ENCODE data around the gene ITPKA.

ITPKA gene

DNA sequence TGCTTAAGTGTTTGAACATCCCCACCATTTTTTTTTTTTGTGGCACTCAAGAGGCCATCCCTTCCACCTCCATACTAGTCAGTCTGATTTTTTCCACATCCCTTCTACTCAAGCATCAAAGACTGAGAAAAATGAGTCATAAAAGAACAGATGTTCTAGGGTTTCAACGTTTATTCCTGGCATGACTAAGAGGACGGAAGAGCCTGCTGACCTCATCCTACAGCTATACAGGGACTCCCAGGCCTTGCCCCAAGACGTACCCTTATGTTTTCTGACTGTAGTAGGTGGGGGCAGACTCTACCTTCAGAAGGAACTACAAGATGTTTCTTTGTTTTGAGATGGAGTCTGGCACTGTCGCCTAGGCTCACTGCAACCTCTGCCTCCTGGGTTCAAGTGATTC, 3.3 kb upstream of the ITPKA start:
- no peak for DNase-seq (ENCODE audit: low spot score)

DNA sequence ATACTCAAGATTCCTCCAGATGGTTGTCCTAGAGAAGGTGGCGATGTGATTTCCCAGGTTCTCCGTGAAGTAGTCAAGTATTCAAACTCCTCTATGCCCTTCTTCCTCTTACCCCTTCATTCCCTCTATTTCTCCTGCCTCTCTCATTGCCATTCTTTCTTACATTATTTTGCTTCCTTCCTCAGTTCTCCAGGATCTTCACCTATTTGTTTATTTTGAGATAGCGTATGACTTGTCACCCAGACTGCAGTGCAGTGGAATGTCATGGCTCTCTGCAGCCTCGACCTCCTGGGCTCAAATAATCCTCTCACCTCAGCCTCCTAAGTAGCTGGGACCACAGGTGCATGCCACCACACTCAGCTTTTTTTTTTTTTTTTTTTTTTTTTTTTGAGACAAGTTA, 1.8 kb upstream of the ITPKA start:
- DNase-seq (ENCODE audit: low spot score): no peak

DNA sequence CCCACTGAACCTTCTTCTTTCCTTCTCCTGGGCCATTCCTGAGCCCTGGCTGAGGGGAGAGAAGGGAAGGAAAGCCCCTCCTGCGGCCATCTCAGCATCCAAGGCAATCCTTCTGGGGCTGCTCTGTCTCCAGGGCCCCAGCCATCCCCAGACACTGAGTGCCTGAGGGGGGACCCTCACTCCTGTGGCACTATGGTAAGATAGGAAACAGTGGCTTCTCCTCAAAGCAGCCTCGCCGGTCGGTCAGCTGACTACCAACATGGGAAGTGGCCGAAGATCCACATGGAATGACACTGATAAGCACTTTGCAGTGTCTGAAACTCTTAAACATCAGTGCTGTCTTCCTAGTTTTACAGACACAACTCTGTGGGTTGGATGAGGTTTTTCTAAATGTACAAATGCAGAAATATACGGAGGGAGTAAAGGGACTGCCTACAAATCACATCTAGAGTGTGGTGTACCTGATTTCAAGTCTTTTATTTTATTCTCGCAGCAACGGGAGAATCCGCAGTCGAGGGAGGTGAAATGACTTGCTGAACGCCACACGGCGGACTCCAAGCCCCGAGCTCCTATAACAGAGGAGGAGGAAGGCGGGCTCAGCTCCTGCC, 973 bp upstream of the ITPKA start:
- no peak for DNase-seq (ENCODE audit: low spot score)

DNA sequence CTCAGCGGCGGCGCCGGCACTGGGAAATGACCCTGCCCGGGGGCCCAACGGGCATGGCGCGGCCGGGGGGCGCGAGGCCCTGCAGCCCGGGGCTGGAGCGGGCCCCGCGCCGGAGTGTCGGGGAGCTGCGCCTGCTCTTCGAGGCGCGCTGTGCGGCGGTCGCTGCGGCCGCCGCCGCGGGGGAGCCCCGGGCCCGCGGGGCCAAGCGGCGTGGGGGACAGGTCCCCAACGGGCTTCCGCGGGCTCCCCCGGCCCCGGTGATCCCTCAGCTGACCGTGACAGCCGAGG, 172 bp downstream of the ITPKA start:
- no peak for DNase-seq (ENCODE audit: low spot score)

DNA sequence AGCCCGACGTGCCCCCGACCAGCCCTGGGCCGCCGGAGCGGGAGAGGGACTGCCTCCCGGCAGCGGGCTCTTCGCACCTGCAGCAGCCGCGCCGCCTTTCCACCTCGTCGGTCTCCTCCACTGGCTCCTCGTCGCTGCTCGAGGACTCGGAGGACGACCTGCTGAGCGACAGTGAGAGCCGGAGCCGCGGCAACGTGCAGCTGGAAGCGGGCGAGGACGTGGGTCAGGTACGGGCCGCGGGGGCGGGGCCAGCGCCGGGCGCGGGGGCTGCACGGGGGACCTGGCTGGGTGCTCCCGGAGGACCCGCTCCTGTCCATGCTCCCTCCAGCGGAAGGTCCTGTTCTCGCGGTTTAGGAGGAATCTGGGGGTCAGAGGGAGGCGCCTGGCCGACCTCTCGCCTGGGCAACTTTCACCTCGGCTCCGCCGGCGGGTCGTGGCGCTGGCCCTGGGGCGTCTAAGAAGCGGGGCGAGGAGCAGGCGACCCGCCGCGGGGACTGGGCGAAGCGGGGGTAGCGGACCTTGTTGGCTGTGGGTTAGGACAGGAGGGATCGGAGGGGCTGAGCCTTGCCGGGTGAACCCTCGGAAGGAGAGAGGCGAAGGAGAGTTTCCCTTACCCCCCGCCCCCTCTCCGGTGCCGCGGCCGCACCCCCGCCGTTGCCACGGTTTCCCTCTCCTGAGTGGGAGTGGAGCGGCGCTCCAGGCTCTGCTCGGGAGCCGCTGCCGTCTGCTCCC, 682 bp downstream of the ITPKA start:
- DNase-seq (ENCODE audit: low spot score): peak; percentile 79

DNA sequence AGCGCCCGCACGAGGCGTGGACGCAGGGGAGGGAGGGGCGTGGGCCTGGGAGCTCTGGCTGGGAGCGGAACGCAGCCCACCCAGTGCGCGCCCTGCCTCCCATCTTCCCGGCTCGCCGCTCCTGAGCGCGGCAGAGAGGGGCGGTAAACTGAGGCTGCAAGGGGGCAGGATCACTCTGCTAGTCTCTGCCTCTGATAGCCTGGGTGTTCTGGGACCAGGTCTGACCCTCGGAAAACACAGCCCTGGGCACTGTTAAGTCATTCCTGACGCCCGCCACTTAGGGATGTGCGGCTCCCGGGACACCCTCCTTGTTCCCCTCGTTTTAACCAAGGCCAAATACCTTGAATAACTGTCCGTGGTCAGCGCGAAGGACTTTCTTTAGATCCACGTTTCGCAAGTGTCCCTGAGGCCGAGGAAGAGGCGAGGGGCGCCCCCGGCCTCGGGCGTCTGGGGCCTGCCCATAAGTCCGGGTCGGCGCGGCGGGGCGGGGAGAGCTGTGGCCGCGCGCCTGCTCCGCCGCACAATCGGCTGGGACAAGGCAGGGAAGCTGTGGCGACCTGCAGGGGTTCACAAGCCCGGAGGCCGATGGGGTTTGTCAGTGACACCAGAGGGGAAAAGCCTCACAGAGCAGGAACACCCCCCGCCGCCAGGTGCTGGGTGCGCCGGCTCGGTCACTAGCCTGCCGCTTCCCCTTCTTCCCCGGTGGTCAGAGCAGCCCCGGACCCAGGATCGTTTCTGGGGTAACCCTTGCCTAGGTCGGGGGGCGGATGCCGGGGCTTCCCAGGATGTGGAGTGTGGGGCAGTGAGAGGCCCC, 1.5 kb downstream of the ITPKA start:
- no peak for DNase-seq (ENCODE audit: low spot score)

DNA sequence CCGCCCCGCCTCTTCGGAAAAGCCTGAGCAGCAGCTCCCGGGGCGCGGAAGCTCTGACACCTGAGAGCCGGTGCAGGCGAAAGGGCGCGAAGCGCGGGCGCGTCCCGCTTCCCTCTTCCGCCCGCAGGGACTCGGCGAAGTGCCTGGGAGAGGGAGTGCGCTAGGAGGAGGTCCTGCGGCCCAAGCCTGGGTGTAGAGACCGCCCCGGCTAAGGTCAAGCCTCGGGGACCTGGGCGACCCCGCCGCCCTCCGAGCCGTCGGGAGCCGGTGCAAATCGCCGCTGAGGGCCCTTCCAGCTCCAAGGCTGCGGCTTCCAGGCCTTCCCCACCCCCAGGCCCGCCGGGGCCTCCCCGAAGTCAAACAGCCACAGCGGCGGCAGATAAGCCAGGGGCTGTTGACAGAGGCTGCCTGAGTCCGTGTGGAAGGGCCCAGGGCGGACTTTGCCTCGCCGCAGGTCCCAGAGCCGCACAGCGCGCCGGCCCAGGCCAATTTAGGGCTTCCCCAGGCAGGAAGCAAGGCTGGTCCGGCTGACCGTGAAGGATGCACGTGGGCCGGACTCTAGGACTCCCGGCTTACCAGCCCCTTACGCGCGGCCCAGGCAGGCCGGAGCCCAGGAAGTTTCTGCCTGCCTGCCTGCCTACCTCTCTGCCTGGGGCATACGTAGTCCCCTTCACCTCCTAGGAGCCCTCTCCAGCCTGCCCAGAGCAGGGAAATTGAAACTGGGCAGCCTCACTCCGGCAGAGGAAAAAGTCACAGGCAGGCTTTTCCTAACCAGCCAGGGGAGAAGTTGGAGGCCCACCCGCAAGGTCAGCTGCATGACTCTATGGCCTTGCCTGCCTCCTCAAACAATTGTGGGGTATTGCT, 2.3 kb downstream of the ITPKA start:
- DNase-seq (ENCODE audit: low spot score): no peak

DNA sequence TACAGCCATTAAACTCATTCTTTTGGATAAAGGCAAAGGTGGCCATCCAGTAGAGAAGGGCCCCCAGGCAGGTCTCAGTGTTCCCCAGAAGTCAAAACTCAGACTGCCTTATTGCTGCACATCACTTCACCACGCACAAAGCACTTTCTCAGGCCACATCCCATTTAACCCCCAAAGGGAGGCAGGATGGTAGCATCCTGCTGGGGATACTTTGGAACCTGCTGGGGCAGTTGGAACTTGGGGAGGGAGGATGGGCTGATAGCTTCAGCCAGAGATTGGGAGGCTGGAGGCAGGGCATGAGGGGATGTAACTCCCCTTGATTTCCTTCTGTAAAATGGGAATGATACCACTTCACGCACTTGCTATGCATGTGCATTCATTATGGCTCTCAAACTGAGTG, 5.0 kb downstream of the ITPKA start:
- no peak for DNase-seq (ENCODE audit: low spot score)

DNA sequence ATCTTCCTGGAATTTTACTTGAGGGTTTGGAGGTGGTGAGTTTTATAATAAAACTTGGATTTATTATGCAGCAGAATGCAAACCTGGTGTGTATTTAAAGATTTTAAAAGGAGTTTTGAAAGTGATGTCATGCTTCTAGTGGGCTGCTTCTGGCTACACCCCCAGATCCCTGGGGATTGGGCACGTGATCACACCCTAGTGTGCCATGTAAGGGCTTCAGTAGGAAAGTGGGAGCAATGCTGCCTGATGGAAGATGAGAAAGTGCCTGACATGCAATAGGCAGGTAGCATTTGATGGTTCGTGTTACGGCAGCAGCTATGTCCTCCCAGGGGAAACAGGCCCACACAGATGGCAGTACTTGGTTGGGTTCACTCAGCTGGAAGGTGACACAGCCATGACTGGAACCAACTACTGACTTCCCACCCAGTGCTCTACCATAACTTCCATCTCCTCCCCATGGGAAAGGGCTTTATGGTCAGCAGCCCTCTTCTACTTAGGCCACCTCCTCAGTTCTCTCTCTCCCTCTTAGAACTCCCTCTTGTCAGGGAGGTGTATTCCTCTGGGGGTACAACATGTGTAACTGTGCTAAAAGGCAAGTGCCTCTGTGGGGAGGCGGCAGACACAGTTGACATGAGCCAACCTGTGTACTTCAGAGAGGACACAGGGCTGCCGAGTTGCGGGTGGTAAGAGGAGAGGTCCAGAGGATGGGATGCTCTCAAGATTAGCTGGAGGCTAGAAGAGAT, 5.6 kb downstream of the ITPKA start:
- no peak for DNase-seq (ENCODE audit: low spot score)

DNA sequence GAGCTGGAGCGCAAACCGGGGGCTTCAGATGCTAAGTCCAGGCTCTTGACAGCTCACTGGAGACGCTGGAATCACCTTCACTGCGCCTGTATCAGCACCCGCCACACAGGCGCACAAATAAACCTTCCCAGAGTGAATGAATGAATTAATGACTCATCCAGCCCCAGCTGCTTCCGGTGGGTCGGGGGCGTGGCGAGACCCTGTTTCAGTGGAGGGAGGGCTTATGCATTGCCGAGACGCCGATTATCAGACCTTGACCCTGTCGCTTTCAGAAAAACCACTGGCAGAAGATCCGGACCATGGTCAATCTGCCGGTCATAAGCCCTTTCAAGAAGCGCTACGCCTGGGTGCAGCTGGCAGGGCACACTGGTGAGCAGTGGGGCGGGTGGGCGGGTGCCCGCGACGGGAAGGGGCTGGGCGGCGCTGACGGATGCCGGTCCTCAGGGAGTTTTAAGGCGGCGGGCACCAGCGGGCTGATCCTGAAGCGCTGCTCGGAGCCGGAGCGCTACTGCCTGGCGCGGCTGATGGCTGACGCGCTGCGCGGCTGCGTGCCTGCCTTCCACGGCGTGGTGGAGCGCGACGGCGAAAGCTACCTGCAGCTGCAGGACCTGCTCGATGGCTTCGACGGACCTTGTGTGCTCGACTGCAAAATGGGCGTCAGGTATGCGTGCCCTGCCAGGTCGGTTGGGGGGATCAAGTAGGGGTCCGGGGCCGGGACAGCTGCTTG, 7.7 kb downstream of the ITPKA start:
- DNase-seq (ENCODE audit: low spot score): peak; percentile 86

DNA sequence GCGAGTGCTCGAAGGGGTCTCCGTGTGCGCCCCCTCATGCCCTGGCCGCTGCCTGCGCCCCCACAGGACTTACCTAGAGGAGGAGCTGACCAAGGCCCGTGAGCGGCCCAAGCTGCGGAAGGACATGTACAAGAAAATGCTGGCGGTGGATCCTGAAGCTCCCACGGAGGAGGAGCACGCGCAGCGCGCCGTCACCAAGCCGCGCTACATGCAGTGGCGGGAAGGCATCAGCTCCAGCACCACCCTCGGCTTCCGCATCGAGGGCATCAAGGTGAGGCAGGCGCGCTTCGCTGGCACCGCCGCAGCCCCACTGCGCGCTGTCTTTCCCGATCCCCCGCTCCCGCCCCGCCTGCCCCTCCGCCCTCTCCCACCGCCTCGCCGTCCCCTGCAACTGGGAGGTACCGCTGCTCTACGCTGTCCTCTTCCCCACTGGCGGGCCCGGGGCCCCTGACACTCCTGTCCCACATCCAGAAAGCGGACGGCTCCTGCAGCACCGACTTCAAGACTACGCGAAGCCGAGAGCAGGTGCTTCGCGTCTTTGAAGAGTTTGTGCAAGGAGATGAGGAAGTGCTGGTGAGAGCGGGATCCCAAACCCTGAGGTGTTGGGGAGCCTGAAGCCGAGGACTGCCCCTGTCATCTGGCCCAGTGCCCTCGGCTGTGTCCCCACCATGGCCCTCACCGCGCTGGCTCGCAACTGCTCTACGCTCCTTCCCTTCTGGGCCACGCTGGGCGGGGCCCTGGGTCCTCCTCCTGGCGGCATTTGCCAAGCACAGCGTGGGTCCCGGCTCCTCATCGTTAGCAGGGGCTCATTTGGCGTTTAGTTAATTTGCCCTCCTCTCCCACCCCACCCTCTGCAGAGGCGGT, 8.5 kb downstream of the ITPKA start:
- DNase-seq (ENCODE audit: low spot score): peak; percentile 66

DNA sequence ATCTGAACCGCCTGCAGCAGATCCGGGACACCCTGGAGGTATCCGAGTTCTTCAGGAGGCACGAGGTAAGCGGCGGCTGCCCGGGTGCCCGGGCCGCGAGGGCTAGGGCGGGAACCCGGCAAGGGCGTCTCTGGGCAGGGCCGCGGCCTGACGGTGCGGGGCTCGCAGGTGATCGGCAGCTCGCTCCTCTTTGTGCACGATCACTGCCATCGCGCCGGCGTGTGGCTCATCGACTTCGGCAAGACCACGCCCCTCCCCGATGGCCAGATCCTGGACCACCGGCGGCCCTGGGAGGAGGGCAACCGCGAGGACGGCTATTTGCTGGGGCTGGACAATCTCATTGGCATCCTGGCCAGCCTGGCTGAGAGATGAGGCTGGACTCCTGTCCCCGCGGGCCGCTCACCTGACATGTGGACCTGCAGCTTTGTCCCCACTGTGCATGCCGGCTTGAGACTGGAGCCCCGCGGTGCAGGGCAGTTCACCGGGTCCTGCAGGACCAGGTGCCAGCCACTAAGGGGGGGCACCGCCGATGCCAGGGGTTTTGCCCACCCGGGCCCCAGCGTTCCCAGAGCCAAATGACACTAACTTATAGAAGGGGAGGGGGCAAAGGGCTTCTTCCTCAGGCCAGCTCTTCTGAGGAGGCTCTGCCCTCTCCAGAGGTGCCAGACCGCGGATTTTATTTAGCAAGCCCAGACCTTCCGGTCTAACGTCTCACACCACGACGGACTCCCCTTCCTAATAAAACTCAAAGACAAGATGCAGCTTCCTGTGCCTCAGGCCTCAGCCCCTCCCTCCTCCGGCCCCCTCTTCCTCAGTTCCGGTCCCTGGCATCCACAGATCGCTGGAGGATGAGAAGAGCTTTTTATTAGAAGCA, 9.4 kb downstream of the ITPKA start:
- DNase-seq (ENCODE audit: low spot score): no peak

DNA sequence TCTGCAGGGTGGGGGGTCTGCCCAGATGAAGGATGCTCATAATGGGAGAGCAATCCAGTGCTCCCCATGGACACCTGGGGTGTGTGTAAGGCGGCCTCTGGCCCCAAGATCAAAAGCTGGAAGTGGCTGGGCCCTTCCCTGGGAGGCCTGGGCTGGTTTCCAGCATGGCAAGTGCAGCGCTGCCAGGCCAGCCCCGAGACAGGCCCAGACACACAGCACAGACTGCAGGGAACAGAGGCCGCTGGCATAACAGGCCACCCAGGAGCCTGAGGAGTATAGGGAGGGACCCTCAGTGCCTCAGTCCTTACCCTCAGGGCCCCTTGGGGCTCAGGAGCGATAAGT, 10.0 kb downstream of the ITPKA start:
- DNase-seq (ENCODE audit: low spot score): no peak

DNA sequence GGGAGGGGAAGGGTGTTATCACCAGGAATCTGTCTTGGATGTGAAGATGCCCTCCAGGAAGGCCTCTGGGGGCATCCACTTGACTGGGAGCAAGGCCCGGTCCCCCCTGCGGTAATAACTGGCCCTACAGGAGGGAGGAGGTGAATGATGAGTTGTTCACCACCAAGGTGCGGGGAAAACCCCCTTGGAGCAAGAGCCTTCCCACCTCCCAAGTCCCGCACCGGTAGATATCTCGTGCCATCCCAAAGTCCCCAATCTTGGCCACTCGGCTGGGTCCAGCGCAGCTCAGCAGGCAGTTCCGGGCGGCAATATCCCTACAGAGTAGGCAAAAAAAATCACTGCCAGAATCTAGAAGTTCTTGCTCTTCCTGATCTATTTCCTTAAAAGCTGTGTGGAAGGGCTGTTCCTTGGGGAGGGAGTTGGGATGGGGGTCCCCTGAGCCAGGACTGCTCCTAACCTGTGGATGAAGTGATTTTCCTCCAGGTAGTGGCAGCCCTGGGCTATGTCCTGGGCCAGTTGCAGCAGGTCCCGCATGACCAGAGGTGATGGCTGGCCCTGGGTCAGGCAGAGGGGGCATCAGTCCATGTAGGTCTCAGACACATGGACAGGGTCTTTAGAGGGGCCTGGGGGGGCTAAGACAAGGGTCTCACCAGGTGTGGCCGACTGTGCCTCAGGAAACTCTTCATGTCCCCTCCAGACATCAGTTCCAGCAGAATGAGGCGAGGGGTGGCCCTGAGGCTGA, 11.2 kb downstream of the ITPKA start:
- DNase-seq (ENCODE audit: low spot score): no peak

DNA sequence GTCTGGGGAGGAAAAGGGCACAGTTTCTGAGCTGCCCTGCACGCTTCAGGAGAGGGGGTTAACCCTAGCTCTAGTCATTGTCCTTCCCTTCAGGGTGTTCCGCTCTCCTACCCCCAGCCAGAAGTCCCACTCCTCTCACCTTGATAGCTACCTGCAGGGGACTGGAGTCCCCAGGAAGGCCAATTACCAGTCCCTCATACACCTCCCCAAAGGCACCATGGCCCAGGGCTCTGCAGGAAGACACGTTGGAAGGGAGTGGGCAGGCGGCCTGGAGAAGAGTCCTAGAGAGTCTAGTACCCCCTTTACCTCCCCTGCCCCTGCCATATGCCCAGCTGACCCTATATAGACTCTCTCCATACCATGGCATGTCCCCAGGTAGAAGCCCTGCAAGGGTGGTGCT, 12.1 kb downstream of the ITPKA start:
- no peak for DNase-seq (ENCODE audit: low spot score)

DNA sequence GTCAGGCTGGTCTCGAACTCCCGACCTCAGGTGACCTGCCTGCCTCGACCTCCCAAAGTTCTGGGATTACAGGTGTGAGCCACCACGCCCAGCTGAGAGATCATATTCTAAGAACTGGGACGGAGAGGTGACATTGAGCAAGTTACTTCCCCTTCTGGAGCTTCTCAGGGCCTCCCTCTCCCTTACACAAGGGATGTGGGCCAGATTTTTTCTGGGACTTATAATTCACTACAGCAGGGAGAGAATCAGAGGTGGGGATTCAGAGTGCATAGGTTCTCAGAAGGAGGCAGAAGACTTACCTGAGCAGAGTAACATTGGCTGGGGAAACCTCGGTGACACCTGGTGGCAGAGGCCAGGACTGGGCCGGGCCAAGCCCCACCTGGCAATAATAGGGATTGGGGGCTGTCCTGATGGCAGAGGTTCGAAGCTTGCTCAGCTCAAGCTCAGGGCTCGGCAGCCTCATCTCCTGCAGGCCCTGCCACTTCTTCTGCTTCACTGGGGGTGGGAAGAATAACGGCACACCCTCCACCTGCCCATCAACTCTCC, 13.2 kb downstream of the ITPKA start:
- no peak for DNase-seq (ENCODE audit: low spot score)

DNA sequence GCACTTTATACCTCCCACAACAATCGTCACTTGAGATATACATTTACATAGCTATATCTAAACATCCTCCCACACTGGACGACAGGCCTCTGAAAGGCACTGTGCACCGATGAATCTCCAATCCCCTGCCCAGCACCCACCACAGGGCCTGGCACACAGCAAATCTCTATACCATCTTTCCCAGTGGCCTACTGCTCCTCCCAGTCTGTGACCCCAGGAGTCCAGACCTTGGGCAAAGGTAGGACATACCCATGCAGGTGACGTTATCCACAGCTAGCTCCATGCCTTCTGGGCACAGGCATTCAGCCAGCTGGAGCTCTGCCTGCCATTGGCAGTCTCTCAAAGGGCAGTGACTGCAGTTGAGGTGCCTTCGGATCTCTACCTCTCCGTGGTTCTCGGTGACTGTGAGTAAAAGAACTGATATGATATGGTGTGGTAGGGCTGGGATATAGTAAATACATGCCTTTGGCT, 14.2 kb downstream of the ITPKA start:
- DNase-seq (ENCODE audit: low spot score): no peak

DNA sequence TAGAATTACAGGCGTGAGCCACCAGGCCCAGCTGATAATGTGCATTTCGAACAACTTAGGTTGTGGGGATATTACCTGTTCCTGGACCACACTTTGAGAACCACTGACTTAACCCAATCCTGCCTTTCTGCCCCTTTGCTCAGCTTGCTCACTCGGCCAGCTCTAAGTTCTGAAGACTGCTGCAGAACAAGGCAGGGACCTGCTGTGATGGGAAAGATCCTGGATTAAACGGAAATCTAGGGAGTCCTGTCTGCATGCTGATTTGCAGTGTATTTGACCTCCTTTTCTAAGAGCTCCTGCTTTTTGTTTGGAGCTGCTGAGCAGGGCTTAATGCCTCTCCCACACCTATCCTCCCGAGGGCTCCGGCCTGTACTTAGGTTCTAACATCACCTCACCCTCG, 17.1 kb downstream of the ITPKA start:
- DNase-seq (ENCODE audit: low spot score): no peak

All from D341Med (cell line).